HG02840 (cell line): Measurements from ENCODE around the gene IFIT1B.
"Not testable (repeated sequence)": the region's sequence is repeated elsewhere in the genome, so short reads cannot be mapped to it uniquely, and the experiment has no call there.

Experiments
- ATAC-seq: cut with Tn5 transposase; IDR thresholded peaks from one replicate; pipeline ENCODE4 v1.9.1; 2021; ENCODE audit warnings: mild to moderate bottlenecking, moderate library complexity, moderate number of reproducible peaks; ENCODE audit not compliant: unreplicated experiment, low FRiP score

The IFIT1B gene

GRCh38 chr10:89407792-89408191 is 29.9 kb downstream of the IFIT1B start:
- not testable (repeated sequence) for ATAC-seq

GRCh38 chr10:89409282-89409681 is 31.4 kb downstream of the IFIT1B start:
- not testable (repeated sequence) for ATAC-seq

- not testable (repeated sequence) for ATAC-seq
These were observed 32.7 kb downstream of the IFIT1B start for GRCh38 chr10:89410551-89410950.

DNA sequence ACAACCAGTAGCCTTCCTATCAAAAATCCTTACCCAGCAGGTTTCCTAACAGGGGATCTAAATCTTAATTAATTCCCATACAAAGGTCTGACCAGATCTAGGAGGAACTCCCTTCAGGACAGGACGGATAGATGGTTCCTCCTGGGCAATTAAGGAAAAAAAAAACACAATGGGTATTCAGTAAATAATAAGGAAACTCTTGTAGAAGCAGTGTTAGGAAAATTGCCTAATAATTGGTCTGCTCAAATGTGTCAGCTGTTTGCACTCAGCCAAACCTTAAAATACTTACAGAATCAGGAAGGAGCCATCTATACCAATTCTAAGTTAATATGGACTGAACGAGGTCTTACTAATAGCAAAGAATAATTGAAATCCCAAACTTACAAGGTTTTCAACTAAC is 33.3 kb downstream of the IFIT1B start:
- ATAC-seq = not testable (repeated sequence)

DNA sequence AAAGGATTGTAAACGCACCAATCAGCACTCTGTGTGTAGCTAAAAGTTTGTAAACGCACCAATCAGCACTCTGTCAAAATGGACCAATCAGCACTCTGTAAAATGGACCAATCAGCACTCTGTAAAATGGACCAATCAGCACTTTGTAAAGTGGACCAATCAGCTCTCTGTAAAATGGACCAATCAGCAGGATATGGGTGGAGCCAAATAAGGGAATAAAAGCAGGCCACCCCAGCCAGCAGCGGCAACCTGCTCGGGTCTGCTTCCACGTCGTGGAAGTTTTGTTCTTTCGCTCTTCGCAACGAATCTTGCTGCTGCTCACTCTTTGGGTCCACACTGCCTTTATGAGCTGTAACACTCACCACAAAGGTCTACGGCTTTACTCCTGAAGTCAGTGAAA is 34.4 kb downstream of the IFIT1B start:
- not testable (repeated sequence) for ATAC-seq

DNA sequence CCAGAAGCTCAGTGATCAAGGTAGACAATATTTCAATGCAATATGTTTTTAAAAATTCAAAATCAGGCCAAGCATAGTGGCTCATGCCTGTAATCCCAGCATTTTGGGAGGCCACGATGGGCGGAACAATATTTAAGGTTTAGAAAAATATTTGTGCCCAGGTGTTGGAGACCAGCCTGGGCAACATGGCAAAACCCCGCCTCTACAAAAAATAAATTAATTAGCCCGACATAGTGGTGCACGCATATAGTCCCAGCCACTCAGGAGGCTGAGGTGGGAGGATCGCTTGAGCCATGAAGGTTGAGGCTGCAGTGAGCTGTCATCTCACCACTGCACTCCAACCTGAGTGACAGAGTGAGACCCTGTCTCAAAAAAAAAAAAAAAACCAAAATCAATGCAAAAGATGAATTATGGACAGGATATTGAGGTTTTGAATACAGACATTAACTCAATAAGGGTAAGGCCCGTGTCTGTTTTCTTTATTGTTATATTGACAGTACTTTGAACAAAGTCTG is 35.6 kb downstream of the IFIT1B start:
- no peak for ATAC-seq

DNA sequence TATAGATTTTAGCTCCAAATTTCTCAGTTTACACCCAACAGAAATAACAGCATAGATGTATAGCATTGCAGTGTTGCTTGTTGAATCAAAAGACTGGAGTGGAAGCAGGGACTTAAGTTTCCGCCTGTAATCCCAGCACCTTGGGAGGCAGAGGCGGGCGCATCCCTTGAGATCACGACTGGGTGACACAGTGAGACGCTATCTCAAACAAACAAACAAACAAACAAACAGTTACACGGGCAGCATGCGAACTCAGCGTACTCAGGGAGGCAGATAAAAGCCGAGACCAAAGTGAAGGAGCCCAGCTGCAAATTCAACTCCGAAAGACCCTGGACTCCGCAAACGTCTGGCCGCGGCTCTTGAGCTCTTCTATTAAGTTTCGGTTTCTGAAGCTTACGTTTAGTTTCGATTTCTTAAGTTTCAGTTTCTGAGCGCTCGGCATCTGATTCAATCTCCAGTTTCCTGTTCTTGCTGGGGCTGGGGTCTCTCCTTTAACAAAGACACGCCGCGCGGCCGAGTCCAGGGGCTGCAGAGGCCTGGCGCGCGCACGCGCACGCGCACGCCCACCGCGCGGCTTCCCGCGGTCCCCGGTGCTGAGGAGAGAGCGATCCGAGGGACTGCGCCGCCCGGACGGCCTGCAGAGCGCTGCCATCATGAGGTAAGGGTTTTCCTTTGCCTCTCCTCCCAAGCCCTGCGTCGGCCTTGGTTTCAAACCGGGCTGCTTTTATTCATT is 36.5 kb downstream of the IFIT1B start, which contains the start of gene IFIT5:
IFIT5 (plus strand) TSS at position 423 of the 733 bp plus-strand sequence; CDS start at position 654, 231 bp downstream.
- ATAC-seq = peak; percentile 79

GRCh38 chr10:89414879-89415821 is 37.3 kb downstream of the IFIT1B start:
- peak; percentile 33 for ATAC-seq

- no peak for ATAC-seq
These were observed 38.6 kb downstream of the IFIT1B start for GRCh38 chr10:89416465-89416864.

DNA sequence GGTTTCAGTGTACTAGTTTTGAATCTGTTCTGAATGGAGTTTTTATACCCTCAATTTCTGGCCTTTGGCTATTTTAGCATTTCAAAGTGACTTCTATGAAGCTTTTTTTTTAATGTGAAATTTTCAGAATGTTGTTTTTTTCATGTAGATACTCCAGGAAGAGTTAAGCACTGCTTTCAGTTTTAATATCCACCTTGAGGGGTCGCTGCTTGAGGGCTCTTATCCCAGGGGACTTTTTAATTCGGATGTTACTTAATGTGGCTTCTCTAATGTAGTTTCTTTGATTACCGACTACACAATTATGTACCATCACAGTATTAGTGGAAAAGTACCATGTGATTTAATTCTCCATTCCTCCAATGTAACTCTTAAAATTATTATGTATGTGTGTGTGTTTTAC is 41.7 kb downstream of the IFIT1B start:
- no peak for ATAC-seq

- no peak for ATAC-seq
These were observed 43.2 kb downstream of the IFIT1B start for GRCh38 chr10:89421018-89421476.

- no peak for ATAC-seq
These were observed 47.1 kb downstream of the IFIT1B start for GRCh38 chr10:89425000-89425399.

GRCh38 chr10:89426230-89426868 is 48.5 kb downstream of the IFIT1B start:
- no peak for ATAC-seq

- ATAC-seq = no peak
These were observed 49.8 kb downstream of the IFIT1B start for GRCh38 chr10:89427629-89428028.

GRCh38 chr10:89428877-89429276 is 51.0 kb downstream of the IFIT1B start:
- ATAC-seq = no peak

GRCh38 chr10:89431977-89432376 is 54.1 kb downstream of the IFIT1B start:
- no peak for ATAC-seq
